Astrocyte of the spinal cord (primary cell): ENCODE data around the gene TGIF2.

Experiments used
- DNase-seq: peaks from one replicate; pipeline ENCODE4 v3.0.0; 2011; ENCODE audit warnings: low read depth, low spot score
- H3K4me3 ChIP-seq: 2 replicates; pipeline ENCODE4 v1.5.1; 2011; ENCODE audit warnings: low read depth, mild to moderate bottlenecking, low read length, moderate library complexity
- in situ Hi-C: cut with HindIII; loops from 2 replicates; pipeline ENCODE4 v1.10.0; 2017; ENCODE audit warnings: low sequenced_read_pairs
- TF ChIP-seq, protein P1 (sequence below): IDR thresholded peaks from 2 replicates; pipeline ENCODE4 v1.5.1; 2012; ENCODE audit warnings: low read depth, mild to moderate bottlenecking, low read length, inconsistent platforms

TGIF2 gene

DNA sequence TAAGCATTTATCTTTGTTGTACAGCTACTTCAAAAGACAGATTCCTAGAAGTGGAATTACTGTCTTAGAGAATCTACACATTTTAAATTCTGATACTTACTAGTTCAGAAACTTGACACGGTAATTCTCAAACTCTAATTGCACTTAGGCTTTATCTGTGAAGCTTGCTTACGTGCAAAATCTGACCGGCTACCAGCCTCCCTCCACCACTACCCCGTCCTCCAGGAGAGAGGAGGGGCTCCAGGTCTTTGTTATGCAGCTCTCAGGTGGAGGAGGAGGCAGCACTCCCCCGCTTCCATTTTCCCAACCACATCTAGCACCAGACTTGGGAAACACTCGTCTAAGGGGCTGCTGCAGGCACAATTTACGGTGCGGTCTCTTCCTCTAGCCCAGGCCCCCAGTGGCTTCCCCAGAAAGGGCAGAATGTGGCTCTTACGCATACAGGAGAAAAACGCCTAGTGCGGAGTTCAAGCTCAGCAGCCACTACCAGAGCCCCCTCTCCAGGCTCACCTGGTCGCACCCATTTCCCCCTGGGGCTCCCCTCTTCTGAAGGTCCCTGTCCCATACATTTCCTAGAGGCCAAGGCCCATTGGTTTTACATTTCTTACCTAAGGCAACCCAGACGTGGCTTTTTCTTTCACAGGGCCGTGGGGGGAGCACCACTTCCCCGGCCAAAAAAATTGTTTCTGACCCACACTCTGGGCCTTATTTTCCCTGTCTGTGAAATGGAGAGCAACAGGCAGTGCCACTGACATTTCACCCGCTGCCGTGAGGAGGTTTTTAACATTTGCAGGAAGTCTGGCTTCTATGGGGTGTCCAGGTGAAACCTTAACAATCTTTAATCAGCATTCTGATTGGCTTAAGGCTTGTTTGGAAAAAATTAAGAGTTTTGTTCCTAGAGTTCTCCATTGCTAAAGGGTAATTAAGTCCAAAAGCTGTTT, 1.6 kb upstream of the TGIF2 start:
- DNase-seq: no peak
- TF ChIP-seq, protein P1, sequence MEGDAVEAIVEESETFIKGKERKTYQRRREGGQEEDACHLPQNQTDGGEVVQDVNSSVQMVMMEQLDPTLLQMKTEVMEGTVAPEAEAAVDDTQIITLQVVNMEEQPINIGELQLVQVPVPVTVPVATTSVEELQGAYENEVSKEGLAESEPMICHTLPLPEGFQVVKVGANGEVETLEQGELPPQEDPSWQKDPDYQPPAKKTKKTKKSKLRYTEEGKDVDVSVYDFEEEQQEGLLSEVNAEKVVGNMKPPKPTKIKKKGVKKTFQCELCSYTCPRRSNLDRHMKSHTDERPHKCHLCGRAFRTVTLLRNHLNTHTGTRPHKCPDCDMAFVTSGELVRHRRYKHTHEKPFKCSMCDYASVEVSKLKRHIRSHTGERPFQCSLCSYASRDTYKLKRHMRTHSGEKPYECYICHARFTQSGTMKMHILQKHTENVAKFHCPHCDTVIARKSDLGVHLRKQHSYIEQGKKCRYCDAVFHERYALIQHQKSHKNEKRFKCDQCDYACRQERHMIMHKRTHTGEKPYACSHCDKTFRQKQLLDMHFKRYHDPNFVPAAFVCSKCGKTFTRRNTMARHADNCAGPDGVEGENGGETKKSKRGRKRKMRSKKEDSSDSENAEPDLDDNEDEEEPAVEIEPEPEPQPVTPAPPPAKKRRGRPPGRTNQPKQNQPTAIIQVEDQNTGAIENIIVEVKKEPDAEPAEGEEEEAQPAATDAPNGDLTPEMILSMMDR: no peak
- in situ Hi-C loops: no loop called here
- H3K4me3 ChIP-seq: no peak overlapping the region

DNA sequence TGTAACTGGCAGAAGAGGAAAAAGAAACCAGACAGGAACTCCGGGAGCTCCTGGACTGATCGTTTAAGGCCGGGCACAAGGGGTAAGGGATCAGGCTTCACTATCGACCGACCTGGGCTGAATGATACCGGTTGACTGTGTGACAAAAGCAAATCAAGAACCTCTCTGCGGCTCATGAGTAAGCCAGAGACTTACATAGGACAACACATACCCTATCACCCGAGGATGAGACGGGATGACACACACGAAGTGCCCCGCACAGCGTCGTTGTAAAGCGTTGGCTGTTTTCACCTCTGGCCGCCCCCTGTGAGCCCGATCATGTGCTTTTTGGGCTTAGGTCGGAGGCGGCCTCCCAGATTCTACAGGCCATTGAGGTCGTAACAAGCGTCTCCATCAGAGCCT, 695 bp upstream of the TGIF2 start:
- H3K4me3 ChIP-seq: peak overlapping the region; percentile 77
- no peak for DNase-seq
- in situ Hi-C loops: no loop called here
- TF ChIP-seq, protein P1: no peak

DNA sequence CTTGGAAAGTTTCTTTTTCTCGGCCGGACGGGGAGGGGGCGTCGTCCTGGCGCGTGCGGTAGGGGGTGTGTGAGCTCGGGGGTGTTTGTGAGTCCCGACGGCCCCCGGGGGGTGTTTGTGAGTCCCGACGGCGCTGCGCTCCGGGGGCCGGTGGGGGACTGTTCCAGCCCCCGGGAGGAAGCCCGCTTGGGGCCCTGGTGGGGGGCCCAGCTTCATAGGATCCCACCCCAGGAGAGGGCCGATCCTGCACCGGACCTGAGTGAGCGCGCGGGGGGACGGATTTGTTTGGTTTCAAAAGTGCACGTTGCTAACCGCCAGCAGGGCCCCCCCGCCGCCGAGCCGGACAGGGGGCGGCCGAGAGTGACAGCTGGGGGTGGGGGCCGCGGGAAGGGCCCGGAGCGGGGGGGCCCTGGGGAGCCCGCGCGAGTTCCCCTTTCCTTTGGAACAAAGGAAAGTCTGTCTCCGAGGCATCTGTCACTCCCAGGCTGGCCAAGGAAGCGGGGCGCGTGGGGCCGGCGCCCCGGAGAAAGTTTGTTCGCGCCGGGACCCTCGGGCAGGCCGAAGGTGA, 485 bp downstream of the TGIF2 start:
- DNase-seq: no peak
- peak overlapping the region; percentile 77 for H3K4me3 ChIP-seq
- in situ Hi-C loops: no loop called here
- TF ChIP-seq, protein P1: no peak

DNA sequence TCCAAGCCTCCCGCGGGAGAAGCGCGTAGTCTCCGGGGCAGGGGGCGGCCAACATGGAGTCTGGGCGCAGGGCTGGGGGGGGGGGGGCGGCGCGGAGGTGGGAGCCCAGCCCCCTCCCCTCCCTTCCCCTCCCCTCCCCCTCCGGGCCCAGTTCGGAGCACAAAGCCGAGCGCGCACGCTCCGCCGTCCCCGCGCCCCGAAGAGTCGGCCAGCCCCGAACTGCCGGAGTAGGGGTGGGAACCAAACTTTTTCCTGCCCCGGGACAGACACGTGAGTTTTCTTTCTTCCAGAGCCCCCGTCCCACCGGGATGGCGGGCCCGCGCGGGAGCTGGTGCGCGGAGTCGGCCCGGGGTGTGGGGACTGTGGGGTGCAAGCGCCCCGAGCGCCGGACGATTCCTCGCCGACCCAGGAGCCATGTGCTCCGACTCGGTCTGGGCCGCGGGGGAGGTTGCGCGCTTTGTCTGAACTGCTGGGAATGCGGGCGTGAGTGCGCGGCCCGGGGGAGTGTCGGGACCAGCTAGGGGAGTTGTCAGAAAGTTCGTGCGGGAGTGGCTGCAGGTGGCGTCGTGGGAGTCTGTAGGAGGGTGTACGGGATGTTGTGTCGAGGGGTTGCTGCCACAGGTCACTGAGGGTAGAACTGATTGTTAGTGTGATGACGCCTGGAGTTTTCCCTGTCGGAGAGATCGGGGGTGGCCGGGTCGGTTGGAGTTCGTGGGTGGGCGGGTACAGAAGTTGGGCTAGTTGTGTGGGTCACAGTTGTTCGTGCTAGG, 1.2 kb downstream of the TGIF2 start:
- peak overlapping the region; percentile 77 for H3K4me3 ChIP-seq
- in situ Hi-C loops: no loop called here
- TF ChIP-seq, protein P1: no peak
- peak; percentile 17 for DNase-seq

DNA sequence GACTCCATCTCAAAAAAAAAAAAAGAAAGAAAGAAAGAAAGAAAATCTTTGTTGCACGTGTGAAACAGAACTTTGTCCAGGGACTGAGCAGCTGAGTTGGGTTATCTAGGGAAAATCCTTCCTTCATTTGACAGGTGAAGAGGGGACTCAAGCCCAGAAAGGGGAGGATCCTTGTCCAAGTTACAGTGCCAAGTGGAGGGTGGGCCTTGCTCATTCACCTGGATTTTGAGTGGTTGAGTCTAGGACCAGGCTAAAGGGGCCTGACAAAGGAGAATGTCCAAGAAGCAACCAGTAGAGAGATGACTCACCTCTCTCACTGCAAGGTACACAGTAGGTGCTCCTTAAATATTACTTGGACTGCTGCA, 2.7 kb downstream of the TGIF2 start:
- DNase-seq: no peak
- H3K4me3 ChIP-seq: no peak overlapping the region
- in situ Hi-C loops: no loop called here
- TF ChIP-seq, protein P1: no peak

DNA sequence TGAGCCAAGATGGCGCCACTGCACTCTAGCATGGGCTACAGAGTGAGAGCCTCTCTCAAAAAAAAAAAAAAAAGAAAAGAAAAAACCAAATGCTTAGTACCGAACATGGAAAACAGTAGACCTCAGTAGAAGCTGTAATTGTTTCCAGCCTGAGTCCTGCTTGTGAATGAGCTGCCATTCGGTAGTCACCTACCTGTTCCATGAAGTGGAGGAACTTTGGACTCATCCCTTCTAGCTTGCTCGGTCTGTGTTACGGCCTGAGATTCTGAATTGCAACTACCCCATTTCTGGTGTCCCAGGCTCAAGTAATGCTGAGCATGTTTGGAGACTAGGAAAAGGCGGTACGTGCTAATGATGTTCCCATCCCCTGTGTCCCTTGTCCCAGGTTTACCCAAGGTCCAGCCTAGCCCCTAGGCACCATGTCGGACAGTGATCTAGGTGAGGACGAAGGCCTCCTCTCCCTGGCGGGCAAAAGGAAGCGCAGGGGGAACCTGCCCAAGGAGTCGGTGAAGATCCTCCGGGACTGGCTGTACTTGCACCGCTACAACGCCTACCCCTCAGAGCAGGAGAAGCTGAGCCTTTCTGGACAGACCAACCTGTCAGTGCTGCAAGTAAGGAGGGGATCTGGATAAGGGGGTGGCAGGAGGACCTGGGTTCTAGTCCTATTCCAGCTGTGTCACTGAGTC, 5.1 kb downstream of the TGIF2 start:
- DNase-seq: no peak
- no peak overlapping the region for H3K4me3 ChIP-seq
- TF ChIP-seq, protein P1: no peak
- in situ Hi-C loops: no loop called here
